H4 (cell line): Measurements from ENCODE around the gene KCNQ1. TPM values are rescaled to one million over a fixed set of nuclear protein-coding genes. Genes with fewer than 3 reads are reported as not detected.

Experiments
- DNase-seq: peaks from one replicate; pipeline ENCODE4 v3.0.0-alpha.2; 2015; ENCODE audit warnings: low spot score
- total RNA-seq: library from RNA; depleted of rRNA; stranded (reverse); fragments of >200 nt; shearing (Covaris generic); gene quantifications from 2 replicates; pipeline ENCODE4 v1.2.3, GENCODE V29; 2014

KCNQ1 gene
- total RNA-seq, 1 experiment from 2014 or later: 0.04 TPM

DNA sequence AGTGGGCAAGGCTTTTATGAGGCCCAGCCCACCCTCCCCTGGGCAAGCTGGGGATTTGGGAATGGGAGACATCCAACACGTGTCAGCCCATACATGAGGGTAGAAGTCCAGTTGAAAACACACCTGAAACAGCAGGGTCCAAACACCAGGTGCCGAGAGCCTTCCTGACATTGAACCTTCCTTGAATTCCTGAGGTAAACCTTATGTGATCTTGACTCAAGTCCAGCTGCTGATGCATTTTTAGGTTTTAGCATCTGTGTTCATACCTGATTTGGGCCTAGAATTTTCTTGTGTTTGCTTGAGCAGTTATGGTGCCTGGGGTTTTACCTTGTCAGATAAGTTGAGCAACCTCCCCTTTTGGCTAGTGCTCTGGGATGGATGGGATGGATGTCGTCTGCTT is 374.5 kb downstream of the KCNQ1 start:
- DNase-seq: no peak

DNA sequence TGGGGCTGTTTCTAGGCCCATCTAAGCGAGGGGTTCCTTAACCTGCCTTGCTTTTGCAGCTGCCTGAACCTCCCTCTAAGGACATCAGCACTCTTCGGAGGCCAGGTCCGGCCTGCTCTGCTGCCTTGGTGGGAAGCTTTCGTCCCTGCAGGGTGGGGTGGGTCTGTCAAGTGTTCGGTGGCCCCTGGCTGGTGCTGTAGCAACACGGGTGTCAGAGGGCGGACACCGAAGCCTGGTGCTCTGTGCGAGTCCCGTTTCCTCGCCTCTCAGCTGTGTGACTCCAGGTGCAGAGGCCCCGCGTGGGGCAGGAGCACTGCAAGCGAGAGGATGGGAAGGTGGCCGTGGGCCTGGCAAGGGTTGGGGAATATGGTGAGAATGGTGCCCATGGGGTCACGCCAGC is 376.2 kb downstream of the KCNQ1 start:
- no peak for DNase-seq

DNA sequence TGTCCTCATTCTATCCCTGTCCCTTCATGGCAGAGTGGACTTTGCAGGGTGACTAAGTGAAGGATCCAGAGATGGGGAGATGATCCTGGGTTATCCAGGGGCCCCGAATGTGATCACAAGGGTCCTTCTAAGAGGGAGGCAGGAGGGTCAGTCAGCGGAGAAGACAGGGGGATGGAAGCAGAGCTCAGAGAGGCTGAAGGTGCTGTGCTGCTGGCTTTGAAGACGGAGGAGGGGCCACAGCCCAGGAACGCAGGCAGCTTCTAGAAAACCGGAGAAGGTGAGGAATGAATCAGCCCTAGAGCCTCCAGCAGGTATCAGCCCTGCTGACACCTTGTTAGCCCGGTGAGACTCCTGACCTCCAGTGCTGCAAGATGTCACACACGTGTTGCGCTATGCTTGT is 377.1 kb downstream of the KCNQ1 start:
- DNase-seq: no peak

DNA sequence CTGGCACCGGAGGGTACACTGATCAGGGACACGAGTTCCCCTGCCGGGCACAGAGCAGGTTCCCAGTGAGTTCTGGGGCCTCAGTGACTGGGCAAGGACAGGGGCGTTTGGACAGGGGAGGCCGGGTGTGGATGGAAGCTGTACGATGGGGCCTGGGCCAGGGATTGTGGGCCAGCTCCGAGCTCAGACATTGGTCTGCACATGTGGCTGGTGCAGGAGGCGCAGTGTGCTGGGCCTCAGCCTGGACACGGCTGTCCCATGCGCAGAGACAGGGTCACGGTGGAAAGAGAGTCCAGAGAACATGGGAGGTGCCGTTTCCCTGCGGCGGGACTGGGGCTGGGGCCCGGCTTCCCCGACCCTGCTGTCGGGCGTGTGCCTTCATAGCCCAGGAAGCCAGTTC is 380.0 kb downstream of the KCNQ1 start:
- no peak for DNase-seq

DNA sequence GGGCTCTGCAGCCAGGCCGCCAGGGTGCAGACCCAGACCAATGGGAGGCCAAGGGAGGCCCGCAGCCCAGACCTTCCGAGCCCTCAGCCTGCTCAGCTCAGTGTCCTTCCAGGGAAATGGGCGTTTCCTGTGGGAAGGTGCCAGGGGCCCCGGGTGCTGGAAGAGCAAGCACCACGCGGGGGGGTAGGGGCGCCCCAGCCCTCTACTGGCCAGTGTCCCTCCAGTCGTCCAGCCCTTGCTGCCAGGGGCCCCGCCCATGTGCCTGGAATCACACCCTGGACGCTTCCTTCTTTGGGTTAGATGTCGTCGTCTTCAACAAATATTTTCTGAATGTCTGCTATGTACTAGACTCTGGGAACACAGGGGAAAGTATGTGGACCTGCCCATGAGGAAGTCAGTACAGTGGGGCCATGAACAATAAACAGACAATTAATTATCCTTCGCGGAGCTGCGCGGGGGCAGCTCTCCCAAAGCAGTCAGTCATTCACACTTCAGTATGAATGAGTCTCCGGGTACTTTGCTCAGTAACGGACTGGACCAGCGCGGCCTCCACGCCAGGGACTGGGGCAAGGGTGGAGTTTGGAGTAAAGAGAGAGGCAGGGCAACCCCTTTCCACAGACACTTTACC is 380.6 kb downstream of the KCNQ1 start:
- peak; percentile 60 for DNase-seq

DNA sequence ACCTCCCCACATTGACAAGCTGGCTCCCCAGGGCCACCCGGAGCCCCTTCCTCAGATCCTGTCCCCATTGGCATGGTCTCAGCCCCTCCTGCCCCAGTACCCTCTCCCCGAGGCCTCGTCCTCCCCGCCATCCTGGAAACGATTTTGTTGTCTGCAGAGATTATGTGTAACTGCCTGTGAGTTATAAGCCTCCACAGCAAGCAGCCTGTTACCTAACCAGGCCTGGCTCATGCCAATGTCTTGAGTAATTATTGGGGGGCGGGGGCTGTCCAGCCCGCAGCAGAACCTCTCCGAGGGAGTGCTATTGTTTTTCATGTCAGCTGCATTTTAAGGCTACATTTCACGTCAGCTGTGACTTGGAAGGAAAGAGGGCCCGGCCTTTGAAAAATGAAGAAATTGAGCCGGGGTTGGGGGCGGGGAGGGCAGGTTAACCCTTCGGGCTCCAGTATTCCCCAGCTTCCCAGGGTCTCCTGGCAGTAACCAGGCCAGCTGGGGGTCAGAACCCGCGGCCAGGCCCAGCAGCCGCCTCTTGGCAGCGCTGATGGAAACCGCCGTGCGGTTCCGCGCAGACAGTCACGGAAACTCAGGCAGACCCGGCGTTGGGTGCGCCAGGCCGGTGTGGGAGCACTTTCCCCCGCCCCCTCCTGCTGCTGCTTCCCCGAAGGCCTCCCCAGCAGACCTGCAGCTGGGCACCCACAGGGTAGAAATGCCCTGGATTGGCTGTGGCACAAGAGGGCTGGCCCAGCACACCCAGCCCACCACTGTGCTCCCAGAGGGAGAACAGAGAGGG is 381.3 kb downstream of the KCNQ1 start:
- peak; percentile 92 for DNase-seq

DNA sequence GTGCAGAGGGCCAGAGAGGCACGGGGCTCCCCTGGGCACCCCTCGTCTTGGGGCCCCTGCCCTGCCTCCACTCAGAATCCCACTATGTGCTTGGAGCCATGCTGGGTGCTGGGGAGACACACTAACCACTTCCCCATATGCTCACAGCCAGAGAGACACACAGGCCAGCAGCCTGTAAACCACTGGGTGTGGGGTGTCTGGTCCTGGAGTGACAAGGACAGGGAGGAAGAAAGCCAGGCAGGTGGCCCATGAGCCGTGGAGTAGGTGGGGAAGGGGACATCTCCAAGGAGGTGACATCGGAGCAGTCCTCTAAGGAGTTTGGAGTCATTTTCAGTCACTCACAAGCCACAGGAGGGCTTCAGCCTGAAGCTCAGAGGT is 381.9 kb downstream of the KCNQ1 start:
- DNase-seq: no peak

DNA sequence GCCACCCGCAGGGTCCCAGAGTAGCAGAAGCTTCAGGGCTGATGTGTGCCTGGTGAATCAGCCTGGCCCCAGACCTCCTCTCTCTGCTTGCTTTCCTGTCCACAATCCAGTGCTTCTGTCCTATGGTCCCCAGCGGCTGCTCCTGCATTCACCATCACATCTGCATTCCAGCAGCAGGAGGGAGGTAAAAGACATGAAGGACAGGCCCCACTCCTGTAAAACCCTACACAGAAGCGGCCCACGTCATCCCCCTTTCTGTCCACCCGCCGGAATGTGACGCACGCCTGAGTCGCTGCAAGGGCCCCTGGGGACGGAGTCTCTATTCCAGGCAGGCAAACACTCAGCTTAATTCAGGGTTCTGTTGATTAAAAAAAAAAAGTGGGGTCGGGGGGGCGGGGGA is 382.4 kb downstream of the KCNQ1 start:
- no peak for DNase-seq

DNA sequence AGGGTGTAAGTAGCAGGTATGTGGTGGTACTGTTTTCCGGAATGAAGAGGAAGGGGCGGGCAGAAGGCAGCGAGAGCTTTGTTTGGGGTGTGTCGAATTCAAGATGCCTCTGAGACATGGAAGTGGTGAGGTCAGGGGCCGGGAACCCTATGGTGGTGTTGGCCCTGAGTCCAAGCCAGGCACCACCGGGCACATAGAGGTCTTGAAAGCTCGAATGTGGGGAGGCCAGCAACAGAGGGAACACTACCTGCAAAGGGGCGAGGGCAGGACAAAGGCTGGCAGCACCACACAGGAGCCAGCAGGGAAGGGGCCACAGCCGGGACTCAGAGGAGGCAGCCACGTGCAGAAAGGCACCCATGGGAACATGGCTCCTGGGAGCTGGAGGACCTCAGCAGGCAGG is 383.0 kb downstream of the KCNQ1 start:
- no peak for DNase-seq

DNA sequence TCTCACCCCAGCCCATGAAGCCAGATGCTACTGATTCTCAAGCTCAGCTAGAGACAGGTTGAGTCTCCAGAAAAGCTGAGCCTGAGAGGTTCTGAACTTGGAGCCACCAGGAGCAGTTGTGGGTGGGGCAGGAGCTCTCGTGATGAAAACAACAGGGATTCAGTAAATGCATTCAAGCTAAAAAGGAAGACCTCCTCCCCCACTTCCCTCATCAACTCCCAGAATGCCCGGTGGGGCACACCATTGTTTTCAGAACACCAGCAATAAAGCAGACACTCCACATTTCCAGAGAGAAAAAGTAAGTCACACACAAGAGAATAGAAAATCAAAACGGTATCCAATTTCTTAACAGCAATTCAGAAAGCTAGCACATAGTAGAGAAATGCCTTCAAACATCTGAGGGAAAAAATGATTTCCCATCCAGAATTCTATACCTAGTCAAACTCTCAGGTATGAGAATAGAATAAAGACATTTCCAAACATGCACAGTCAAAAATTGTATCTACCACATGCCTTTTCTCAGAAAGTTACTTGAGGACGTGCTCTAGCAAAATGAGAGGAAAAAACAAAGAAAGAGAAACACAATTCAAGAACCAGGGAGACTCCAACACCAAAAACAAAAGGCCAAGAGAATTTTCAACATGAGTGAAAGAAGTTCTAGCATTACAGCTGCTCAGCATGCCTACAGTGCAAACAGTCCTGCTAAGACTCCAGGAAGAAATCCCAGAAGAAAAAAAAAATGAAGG is 383.9 kb downstream of the KCNQ1 start:
- no peak for DNase-seq

DNA sequence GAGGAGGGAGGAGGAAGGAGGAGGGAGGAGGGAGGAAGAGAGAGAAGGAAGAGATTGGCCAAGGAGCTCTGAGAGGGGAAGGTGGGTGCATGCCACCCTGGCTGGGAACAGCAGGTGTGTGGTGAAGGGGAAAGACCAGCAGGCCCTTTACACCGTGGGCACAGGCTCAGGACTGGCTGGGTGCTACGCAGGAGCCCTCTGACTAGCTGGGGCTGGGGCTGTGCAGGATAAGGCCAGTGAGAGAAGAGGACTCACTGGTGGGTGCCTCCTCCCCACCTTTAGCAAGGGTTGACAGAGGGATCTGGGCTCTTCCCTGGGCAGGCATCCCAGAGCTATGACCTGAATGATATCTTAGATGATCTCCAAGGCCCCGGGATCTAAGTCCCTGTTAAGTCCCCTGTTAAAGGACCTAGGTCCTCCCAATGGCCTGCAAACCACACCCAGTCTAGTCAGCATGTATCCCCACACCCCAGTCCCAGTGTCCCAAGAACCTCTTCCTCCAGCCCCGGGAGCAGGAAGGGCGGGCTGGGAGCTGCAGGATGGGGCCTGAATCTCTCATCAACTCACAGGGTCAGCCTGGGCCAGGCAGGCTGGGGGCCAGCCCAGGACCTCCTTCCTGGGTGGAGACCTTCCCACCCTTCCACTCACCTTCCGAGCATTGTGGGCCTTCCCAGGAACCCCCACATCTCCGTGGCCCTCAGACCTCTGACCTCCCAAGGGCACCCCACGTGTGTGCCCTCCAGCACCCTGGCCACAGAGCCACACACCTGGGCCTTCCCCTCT is 385.4 kb downstream of the KCNQ1 start:
- no peak for DNase-seq

DNA sequence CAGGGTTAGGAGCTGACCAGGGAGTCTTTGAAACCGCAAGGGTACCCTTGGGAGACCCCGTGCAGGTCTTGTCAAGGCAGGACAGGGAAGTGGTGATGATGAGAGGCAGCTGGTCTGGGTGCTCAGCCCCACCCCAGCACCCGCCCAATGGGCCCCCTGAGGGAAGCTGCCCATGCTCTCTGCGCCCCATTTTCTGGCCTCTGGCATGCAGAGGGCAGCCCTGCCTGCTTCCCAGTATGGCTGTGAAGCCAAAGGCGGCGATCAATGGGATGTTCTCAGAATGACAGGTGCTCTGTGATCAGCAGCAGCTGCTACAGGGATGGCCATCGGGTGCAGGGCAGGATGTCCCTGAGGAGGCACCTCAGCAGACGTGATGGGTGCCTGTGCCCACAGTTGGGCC is 386.1 kb downstream of the KCNQ1 start:
- DNase-seq: no peak

DNA sequence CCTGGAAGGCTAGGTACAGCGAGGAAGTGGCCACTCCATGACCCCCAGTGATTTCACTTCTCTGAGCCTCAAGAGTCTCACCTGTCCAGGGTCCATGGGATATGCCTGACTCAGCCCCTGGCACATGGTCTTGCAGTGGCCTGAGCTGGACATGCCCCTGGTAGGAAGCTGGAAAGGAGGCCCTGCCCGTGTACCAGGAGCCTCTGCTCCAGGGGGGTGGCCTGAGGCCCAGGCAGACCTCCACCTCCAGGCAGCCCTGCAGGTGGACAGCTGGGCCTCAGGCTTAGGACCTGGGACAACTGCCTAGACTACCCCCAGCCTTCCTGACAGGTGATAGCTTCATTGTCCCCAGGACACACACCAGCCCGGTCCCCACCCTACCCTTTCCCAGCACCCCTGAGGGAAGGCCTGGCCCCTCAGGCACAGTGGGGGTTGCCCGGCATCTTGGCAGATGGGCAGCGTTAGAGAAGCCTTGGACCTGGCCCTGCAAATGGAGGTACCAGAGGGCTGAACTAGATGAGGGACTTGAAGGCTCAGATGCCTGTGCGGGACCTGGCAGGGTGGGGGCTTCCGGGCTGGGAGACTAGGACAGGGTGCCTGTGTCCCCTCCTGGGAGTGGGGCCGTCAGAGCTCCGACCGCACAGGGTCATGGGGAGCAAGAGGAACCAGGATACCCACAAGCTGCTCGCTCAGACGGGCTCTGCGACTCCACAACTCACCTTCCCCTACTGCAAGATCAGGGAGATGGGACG is 387.1 kb downstream of the KCNQ1 start:
- no peak for DNase-seq

DNA sequence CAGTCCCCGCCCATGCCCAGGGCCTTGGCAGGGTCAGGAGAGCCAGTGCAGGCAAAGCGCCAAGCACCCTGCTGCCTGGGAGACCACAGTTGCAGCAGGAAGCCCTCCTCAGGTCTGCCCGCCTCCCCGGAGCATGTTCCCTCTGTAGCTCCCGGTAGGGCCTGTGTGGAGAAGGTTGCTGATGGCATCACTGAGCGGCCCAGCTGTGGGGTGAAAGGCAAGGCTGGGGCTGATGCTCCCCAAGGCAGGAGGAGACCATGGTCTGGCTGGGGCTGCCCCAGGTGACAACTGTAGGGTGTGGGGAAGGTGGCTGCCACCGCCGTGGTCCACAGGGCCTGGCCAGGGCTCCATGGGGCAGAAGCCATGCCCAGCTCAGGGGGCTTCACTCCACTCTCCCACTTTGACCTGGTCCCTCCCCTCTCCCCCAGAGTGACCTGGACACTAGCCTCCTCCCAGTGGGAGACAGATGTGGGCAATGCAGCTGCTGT is 387.8 kb downstream of the KCNQ1 start:
- DNase-seq: no peak

DNA sequence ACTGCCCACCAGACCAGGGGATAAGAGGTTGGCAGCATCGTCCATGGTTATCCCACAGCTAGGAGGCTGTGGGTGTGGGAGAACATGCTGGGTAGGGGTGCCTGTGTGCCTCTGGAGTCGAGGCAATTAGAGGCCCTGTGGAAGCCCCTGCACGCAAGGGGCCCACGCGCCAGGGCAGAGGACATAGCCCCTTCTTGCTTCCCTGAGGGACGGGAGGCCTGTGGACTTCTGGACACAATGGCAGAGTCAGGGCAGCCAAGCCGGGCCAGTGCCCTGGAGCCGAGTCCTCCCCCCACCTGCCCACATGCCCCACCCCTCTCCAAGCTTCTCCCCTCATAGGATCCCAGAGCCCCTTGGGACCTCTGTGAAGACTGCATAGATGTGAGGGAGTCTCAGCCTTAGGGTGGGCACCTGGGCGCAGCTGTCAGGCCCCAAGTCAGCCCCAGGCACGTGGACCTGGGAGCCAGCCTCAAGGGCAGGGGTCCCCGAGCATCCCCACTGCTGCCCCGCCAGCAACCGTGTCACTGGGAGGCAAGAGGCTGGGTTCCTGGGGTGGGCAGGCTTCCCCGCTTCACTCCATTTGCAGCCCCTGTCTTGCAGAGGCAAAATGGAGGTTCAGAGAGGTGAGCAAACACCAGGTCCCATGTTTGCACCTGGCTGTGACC is 388.4 kb downstream of the KCNQ1 start:
- DNase-seq: no peak

DNA sequence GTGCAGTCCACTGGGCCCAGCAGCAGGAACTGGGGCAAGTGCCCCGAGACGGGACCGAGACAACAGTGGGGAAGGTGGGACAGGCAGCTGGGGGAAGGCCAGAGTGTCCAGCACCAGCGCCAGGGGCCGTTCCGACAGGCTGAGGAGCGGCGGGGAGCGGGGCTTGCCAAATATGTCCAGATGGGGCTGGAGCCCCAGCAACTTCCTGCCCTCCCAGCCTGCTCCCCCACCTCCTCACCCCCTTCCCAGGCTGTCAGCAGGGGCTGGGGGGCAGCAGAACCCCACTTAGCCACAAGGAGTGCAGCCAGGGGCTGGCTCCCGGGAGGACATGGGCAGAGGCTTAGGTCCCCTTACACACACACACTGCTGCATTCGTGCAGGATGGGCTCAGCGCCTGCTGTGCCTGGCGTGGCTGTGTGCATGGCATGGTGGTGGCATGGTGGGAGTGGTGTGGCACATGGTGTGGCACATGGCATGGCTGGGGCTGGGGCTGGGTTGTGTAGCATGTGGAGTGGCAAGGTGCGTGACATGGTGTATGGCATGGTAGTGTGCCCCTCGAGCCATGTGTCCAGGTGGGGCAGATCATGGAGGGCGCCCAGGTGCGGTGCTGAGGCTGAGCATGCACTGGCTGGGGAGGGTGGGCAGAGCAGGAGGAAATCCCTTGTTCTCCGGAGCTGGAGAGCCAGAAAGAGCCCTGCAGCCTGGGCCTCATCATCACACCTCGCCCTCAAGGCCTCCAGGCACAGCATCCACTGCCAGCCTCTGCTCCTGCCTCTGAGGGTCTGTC is 389.1 kb downstream of the KCNQ1 start:
- no peak for DNase-seq

DNA sequence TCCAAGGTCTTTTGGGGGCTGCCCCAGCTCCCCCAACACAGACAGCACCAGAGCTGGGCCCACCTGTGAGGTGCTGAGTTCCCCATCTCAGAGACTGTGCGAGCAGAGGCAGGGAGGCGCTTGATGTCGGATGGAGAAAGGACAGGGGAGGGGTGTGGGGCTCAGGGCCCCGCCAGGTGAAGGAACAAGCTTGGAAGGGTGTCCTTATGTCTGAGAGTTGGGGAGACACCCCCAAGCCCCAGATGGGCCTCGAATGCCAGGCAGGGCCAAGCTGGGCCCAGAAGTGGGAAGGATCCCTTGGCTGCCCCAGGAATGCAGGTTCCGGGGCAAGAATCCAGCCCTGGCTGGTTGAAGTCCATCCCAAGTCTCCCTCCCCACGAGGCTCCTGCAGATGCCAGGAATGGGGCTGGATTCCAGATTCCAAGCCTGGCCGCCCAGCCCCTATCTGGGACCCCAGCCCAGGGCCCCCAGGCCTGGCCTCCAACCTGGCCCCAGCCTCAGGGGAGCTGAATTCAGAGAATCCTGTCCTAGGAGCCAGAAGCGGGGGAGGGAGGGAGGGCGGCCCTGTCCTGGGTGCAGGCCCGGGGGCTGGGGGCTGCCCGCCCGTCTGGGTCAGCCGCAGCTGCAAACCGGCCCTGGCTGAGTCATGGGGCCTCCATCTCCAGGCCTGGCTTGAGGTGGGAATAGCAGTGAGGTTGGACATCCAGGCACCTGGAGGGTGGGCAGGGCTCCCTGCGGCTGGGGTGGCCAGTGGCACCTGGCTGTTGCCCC is 389.9 kb downstream of the KCNQ1 start:
- DNase-seq: no peak

DNA sequence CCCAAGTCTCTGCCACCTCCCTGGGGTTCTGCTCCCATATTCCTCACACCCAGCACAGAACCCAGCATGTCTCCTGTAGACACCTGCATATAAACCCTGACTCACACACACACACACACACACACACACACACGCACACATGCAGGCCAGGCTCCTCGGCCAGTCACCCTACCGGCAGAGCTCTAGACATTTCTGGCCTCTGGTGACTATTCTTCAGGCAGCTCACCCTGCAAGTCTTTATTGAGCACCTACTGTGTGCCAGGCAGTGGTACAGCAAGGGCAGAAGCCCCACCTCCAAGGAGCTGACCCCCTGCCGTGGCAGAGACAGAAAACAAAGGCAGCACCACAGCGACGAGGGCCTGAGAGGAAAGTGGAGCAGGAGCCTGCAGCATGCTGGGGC is 390.5 kb downstream of the KCNQ1 start:
- no peak for DNase-seq

DNA sequence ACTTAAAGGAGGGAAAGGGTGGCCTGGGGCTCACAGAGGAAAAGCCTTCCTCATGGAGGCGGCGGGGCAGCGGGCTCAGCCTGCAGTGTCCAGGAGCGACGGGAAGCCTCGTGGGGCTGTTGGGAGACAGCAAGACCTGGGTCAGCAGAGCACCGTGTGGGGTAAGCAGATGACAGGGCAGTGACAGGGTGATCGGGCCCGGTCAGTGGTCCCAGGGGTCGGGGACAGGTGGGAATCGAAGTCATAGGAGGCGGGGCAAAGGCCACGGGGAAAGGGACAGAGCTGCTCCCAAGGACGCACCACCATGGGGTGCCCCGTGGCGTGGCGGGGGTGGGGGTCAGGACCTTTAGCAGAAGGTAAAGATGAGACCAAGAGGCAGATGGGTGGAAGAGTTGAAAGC is 390.9 kb downstream of the KCNQ1 start:
- DNase-seq: no peak
